NCI-H2081 (cell line): ENCODE data around the gene ARL8B.
A peak's percentile ranks its signal among the peaks of the same experiment; 100 is the strongest.

Experiments
- DNase-seq, 2 experiments: peaks; one replicate each; lab custom pipeline; 2025; lab: John Stamatoyannopoulos, UW

Gene ARL8B

DNA sequence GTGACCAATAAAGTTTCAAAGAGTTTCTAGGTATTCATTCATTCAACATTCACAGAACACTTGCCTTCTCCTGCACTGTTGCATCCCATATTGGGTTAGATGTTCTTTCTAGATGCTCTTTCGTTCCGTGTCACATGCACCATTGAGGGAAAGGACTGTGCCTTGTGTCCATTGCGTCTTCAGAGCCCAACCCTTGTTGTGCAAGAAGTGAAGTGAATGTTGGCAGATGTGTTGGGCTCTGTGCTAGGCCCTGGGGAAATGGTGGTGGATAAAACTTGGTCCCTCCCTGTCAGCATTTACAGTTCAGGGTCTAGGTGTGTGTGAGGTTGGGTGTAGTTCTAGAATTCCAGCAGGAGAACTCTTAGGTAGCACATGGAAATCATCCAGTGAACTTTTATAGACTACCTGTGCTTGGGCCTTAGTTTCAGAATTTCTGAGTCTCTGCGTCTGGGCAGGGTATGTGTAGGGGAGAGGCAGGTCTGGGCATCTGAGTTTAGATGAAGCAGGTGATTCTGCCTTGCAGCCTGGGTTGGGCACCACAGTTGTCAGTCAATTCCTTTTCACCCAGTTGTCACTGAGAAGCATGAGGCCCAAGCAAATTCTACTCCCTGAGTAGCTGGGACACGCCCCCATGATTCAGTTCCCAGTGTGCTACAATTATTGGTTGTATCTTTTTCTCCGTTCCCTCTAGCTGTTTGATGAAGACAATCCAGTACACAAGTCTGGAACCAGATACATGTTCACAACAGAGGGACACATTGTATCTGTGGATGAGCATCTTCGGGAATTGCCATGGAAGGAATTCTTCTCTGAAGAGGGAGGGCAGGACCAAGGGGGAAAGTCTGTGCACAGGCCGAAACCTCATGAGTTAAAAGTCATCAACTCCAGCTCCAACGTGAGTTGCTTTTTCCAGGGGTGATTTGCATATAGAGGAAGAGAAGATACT lies 90.8 kb downstream of the ARL8B start:
- no peak for DNase-seq

- no peak for DNase-seq
These were observed 91.5 kb downstream of the ARL8B start for GRCh38 chr3:5213574-5213966.

DNA sequence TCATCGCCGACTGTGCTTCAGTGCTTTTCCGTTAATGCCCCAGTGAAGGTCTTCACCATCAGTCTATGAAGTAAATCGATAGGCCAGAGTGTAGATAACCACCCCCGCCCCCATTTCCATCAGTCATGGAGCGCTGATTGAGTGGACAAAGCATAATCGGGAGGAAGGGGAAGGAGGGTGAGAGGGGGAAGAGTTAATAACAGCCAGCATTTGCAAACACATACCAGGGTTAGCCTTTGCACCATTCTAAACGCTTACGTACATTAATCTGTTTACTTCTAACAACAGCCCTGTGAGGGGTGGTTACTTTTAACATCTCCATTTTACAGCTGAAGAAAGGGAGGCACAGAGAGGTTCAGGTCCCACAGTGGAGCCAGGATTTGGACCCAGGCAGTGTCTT lies 92.3 kb downstream of the ARL8B start:
- DNase-seq: no peak

GRCh38 chr3:5217824-5218595 lies 95.9 kb downstream of the ARL8B start:
- no peak for DNase-seq

- DNase-seq: no peak
These were observed 96.7 kb downstream of the ARL8B start for GRCh38 chr3:5218815-5219214.

DNA sequence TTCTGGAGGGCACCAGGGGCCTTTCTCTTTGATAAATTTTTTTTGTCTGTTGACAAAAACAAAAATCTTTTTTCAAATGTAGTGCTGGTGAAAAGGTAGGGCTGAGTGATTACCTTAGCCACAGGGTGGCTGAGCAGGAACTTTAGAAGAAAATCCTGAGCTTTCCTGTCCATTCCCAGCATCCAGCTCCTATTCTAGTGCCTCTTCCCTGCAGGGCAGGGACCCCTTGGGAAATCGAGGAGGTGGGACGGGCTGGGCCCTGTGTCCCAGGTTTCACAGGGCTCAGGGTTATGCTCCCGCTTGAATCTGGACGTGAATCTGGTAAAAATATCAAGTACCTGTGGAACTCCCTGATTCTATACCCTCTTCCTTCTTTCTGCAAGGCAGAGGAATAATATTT lies 97.1 kb downstream of the ARL8B start:
- no peak for DNase-seq

GRCh38 chr3:5220193-5220592 lies 98.1 kb downstream of the ARL8B start:
- DNase-seq: no peak

DNA sequence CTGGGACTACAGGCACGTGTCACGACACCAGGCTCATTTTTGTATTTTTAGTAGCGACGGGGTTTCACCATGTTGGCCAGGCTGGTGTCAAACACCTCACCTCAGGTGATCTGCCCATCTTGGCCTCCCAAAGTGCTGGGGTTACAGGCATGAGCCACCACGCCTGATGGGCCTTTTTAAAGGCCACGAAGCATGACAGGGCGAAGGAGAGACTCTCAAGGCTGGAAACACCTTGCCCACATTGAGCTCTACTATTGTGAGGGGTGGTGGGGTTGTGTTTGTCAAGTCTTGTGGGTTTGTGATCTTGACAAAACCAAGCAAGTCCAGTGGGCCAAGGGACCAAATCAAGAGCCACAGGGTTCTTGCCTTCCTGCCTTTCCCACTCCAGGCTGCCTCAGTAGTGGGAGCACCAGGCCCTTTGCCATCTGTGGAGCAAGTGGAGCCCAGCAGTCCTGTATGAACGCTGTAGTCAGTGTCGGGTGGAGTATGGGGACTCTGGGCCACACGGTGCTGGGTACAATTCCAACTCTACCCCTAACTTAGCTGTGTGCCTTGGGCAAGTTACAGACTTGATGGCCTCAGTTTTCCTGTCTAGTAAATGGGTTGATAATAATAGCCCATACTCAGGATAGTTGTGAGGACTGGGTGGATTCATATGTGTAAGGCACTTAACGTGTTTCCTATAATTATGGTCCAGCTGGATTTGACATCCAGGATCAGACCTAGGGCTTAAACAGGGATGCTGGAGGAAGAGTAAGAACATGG lies 98.8 kb downstream of the ARL8B start:
- DNase-seq: no peak

- no peak for DNase-seq
These were observed 99.6 kb downstream of the ARL8B start for GRCh38 chr3:5221701-5222100.

DNA sequence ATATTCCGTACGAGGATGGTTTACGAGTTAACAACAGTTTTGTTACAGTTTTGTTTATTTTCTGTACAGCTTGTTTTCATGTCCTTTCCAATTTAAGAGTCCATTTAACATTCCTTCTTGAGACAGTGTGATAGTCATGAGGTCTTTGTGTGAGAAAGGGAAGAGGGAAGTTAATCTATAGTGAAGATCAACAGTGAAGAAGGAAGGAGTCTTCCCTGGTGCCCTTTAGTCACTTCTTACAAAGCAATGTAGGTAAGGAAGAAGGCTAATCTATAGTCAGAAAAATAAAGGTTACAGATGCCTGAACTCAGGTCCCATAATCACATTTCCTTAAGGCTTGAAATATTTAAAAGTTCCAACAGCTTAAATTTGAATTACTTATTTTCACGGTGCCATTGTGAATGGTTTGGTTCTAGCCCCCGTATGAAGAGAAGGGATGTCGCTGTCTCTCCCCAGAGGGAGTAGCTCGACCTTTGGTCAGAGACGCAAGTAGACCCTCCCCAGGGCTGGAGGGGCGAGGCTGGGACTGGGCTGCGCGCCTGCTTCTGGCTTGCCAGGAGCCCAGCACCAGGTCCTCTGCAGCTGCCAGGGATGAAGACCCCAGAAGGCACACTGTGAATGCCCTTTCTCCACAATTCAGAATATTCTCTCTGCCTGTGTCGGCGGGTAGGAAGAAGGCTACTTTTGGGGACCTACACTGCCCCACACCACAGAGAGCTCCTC lies 100.4 kb downstream of the ARL8B start:
- DNase-seq: no peak

DNA sequence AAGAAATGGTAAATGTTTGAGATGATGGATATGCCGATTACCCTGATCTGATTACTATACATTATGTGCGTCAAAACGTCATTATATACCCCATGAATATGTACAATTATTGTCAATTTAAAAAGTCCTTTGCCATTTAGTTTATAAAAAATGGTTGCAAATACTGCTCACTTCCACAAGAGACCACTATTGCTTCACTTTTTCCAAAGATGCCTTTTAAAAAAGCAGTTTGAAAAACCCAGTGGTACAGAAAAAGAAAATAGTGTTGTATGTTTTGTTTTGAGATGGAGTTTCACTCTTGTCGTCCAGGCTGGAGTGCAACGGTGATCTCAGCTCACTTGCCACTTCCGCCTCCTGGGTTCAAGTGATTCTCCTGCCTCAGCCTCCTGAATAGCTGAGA lies 104.7 kb downstream of the ARL8B start:
- DNase-seq: peak; percentile 16 to 30

DNA sequence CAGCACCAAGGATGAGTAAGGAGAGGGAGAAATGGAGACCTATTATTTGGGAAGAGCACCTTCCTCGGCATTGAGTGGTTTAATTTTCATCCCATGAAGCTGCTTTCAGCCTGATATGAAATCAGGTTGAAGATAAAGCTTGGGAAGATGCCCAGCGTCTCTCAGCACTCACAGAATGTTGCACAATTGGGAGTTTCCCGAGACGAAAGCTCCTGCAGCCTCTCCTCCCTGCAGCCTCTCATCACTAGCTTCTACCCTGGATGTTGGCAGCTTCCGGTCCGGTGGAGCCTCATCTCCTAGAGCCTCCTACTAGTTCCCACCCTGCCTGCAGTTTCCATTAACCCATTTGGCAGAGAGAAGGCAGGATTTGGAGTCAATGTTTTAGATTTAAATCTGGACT lies 105.7 kb downstream of the ARL8B start:
- DNase-seq: no peak

- DNase-seq: no peak
These were observed 107.3 kb downstream of the ARL8B start for GRCh38 chr3:5229414-5229813.
